GM21528 (cell line): ENCODE results near the gene TAF15.

Experiments used
- ATAC-seq: cut with Tn5 transposase; IDR thresholded peaks from one replicate; pipeline ENCODE4 v1.9.1; 2021; ENCODE audit warnings: mild to moderate bottlenecking, moderate library complexity; ENCODE audit not compliant: unreplicated experiment, low FRiP score

Gene TAF15

GRCh38 chr17:35867574-35867973 is 58.3 kb downstream of the TAF15 start:
- no peak for ATAC-seq

GRCh38 chr17:35868737-35869136 is 59.5 kb downstream of the TAF15 start, which contains the start of gene HEATR9:
Gene HEATR9, minus strand, starts transcription at chr17:35868891. Its CDS starts 149 bp downstream, at chr17:35868742.
- no peak for ATAC-seq

- no peak for ATAC-seq
Observed at GRCh38 chr17:35870906-35871819, 61.9 kb downstream of the TAF15 start.

GRCh38 chr17:35872196-35872980 is 63.1 kb downstream of the TAF15 start:
- no peak for ATAC-seq

- no peak for ATAC-seq
Observed at GRCh38 chr17:35875072-35875799, 66.0 kb downstream of the TAF15 start.

- ATAC-seq = no peak
Observed at GRCh38 chr17:35875800-35876139, 66.5 kb downstream of the TAF15 start.

- ATAC-seq = no peak
Observed at GRCh38 chr17:35876534-35876933, 67.2 kb downstream of the TAF15 start.

GRCh38 chr17:35877345-35878029 is 68.2 kb downstream of the TAF15 start:
- no peak for ATAC-seq

GRCh38 chr17:35878361-35878760 is 69.1 kb downstream of the TAF15 start:
- ATAC-seq = no peak

- ATAC-seq = peak; percentile 92
Observed at GRCh38 chr17:35879773-35880654, 70.7 kb downstream of the TAF15 start, which contains the start of gene CCL5. Gene CCL5, minus strand, starts transcription at chr17:35880360.

- no peak for ATAC-seq
Observed at GRCh38 chr17:35889241-35889640, 80.0 kb downstream of the TAF15 start.

GRCh38 chr17:35889818-35890773 is 80.8 kb downstream of the TAF15 start:
- ATAC-seq = no peak

- no peak for ATAC-seq
Observed at GRCh38 chr17:35890774-35891155, 81.5 kb downstream of the TAF15 start.

- ATAC-seq = no peak
Observed at GRCh38 chr17:35891269-35891668, 82.0 kb downstream of the TAF15 start.

GRCh38 chr17:35892091-35893035 is 83.1 kb downstream of the TAF15 start:
- no peak for ATAC-seq

GRCh38 chr17:35893751-35894150 is 84.5 kb downstream of the TAF15 start:
- no peak for ATAC-seq

- no peak for ATAC-seq
Observed at GRCh38 chr17:35894206-35894605, 84.9 kb downstream of the TAF15 start.
